Nephron (organoid): ENCODE measurements around the gene CLEC1A.

ENCODE experiments used
- H3K27ac Mint-ChIP-seq, 3 experiments: 2 replicates each; pipeline ENCODE4 v1.8.0; 2020; ENCODE audit warnings: mixed read lengths in 3 of 3, mild to moderate bottlenecking in 2 of 3, moderate library complexity in 1 of 3
- H3K27me3 Mint-ChIP-seq: 2 replicates; pipeline ENCODE4 v1.8.0; 2021; ENCODE audit warnings: low read depth, mild to moderate bottlenecking, moderate library complexity, mixed read lengths
- H3K36me3 Mint-ChIP-seq: 2 replicates; pipeline ENCODE4 v1.8.0; 2020; ENCODE audit warnings: low read depth, mixed read lengths
- H3K4me1 Mint-ChIP-seq: 2 replicates; pipeline ENCODE4 v1.8.0; 2020; ENCODE audit warnings: mixed read lengths
- H3K4me3 Mint-ChIP-seq, 3 experiments: 2 replicates each; pipeline ENCODE4 v1.8.0; 2020; ENCODE audit warnings: mild to moderate bottlenecking in 3 of 3, mixed read lengths in 3 of 3, moderate library complexity in 2 of 3
- H3K9me3 Mint-ChIP-seq: 2 replicates; pipeline ENCODE4 v1.8.0; 2020; ENCODE audit warnings: mixed read lengths
- TF ChIP-seq, protein P1 (sequence below), 3 experiments: fragments of 200-600 bp; sonication (generic); IDR thresholded peaks; one replicate each; pipeline ENCODE4 v1.5.0; 2021; ENCODE audit warnings: antibody characterized with exemption in 3 of 3; ENCODE audit not compliant: unreplicated experiment in 3 of 3

Gene CLEC1A, protein sequence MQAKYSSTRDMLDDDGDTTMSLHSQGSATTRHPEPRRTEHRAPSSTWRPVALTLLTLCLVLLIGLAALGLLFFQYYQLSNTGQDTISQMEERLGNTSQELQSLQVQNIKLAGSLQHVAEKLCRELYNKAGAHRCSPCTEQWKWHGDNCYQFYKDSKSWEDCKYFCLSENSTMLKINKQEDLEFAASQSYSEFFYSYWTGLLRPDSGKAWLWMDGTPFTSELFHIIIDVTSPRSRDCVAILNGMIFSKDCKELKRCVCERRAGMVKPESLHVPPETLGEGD

DNA sequence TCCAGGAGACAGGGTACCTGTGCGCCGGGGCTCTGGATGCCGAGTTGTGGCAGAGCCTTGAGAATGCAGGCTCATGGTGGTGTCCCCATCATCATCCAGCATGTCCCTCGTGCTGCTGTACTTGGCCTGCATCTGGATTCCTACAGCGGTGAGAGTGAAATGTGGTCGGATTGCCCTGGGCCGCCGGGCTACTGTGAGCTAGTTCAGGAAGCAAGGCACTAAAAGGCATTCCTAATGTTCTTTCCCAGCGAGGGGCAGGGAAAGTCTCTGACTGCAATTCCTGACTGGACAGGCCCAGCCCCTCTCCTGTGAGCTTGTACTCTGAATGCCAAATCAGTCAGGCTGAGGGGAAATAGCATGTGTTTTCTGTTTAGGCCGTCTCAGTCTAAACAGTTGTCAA is at the start of gene CLEC1A:
Gene CLEC1A, minus strand, starts transcription at position 195 of the 400 bp plus-strand sequence. Its CDS starts 63 bp downstream, at position 132.
- Mint-ChIP-seq H3K4me3 (peak within 1 kb of the TSS in 2 of 3 experiments; percentile 42 to 65), H3K4me1 (peaks cover 32% of the 10 kb centered on the region), H3K9me3 (peaks cover 5% of the 10 kb centered on the region), H3K36me3 (no peaks in the 10 kb centered on the region), H3K27me3 (no peaks in the 10 kb centered on the region), H3K27ac (peak within 1 kb of the TSS; percentile 67 to 95 (median 90))
- TF ChIP-seq, protein P1, sequence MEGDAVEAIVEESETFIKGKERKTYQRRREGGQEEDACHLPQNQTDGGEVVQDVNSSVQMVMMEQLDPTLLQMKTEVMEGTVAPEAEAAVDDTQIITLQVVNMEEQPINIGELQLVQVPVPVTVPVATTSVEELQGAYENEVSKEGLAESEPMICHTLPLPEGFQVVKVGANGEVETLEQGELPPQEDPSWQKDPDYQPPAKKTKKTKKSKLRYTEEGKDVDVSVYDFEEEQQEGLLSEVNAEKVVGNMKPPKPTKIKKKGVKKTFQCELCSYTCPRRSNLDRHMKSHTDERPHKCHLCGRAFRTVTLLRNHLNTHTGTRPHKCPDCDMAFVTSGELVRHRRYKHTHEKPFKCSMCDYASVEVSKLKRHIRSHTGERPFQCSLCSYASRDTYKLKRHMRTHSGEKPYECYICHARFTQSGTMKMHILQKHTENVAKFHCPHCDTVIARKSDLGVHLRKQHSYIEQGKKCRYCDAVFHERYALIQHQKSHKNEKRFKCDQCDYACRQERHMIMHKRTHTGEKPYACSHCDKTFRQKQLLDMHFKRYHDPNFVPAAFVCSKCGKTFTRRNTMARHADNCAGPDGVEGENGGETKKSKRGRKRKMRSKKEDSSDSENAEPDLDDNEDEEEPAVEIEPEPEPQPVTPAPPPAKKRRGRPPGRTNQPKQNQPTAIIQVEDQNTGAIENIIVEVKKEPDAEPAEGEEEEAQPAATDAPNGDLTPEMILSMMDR (IDR thresholded peaks at IDR 0.05; ENCODE audit: unreplicated experiment in 3 of 3), result no peak

DNA sequence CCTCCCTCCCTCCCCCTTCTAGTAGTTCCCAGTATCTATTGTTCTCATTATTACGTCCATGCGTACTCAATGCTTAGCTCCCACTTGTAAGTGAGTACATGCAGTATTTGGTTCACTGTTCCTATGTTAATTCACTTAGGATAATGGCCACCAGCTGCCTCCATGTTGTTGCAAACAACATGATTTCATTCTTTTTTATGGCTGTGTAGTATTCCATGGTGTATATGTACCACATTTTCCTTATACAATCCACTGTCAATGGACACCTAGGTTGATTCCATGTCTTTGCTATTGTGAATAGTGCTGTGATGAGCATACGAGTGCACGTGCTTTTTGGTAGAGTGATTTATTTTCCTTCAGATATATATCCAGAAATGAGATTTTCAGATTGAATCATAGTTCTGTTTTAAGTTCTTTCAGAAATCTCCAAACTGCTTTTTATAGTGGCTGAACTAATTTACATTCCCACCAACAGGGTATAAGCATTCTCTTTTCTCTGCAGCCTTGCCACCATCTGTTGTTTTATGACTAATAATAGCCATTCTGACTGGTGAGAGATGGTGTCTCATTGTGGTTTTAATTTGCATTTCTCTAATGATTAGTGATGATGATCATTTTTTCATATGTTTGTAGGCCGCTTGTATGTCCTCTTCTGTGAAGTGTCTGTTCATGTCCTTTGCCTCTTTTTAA is 49.1 kb upstream of the CLEC1A start:
- H3K36me3 Mint-ChIP-seq, result no peaks in the 10 kb centered on the region
- H3K4me1 Mint-ChIP-seq, result peaks cover under 1% of the 10 kb centered on the region
- TF ChIP-seq, protein P1 (IDR thresholded peaks at IDR 0.05; ENCODE audit: unreplicated experiment in 3 of 3), result no peak

DNA sequence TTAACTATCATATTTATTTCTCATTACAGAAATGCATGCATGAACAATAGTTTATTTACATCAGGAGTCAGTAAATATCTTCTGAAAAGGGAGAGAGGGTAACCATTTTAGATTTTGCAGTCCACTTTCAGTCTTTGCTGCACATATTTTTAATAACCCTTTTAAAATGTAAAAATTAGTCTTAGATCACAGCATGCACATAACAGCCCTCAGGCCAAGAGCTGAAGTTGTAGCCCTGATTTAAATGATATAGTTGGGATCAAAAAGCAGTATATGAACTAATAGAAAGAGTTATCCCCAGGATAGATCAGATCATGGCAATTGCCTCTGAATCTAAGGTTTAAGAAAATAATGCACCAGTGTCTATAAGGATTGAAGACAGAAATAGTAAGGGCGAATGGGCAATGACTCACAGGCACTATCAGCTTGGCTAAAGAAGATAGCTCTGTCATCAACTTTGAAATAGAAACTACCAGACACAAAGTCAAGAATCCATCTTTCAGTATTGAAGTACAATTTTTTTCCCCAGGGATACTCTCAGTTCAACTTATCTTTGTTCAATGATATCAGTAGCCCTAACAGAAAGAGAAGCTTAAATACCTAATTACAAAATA is 44.3 kb upstream of the CLEC1A start:
- no peaks in the 10 kb centered on the region for H3K4me1 Mint-ChIP-seq
- no peaks in the 10 kb centered on the region for H3K9me3 Mint-ChIP-seq
- no peak overlapping the region for H3K27ac Mint-ChIP-seq
- H3K36me3 Mint-ChIP-seq, result no peaks in the 10 kb centered on the region
- peaks cover 3% of the 10 kb centered on the region for H3K27me3 Mint-ChIP-seq
- no peak overlapping the region for H3K4me3 Mint-ChIP-seq
- TF ChIP-seq, protein P1 (IDR thresholded peaks at IDR 0.05; ENCODE audit: unreplicated experiment in 3 of 3), result no peak

More for the DNA sequence above, 49.1 kb upstream of the CLEC1A start:
- H3K27ac Mint-ChIP-seq, result no peak overlapping the region
- peaks cover 3% of the 10 kb centered on the region for H3K27me3 Mint-ChIP-seq
- H3K4me3 Mint-ChIP-seq, result no peak overlapping the region
- no peaks in the 10 kb centered on the region for H3K9me3 Mint-ChIP-seq

DNA sequence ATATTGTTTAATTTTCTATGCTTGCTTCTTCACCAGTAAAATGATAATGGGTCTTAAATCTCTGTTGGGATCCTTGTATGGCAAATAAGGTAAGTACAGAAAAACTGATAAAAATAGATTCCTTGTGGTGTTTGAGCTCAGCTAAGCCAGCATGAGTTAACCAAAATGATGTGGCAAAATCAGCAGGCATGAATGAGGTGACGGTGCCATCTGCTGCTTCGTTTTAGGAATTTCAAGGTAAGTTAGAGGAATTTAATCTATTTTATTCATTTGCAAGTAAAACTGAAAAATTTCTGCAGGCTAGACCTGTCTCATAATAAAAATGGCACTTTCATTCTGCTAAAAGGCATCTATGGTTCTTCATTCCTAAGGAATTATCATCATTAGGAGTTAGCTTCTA is 41.2 kb upstream of the CLEC1A start:
- peaks cover 3% of the 10 kb centered on the region for H3K27me3 Mint-ChIP-seq
- TF ChIP-seq, protein P1 (IDR thresholded peaks at IDR 0.05; ENCODE audit: unreplicated experiment in 3 of 3), result peak; percentile 60 to 73 (median 69)
- no peaks in the 10 kb centered on the region for H3K4me1 Mint-ChIP-seq
- no peaks in the 10 kb centered on the region for H3K9me3 Mint-ChIP-seq
- H3K4me3 Mint-ChIP-seq, result no peak overlapping the region
- peak overlapping the region in 1 of 3 experiments; percentile 36 for H3K27ac Mint-ChIP-seq
- H3K36me3 Mint-ChIP-seq, result no peaks in the 10 kb centered on the region

DNA sequence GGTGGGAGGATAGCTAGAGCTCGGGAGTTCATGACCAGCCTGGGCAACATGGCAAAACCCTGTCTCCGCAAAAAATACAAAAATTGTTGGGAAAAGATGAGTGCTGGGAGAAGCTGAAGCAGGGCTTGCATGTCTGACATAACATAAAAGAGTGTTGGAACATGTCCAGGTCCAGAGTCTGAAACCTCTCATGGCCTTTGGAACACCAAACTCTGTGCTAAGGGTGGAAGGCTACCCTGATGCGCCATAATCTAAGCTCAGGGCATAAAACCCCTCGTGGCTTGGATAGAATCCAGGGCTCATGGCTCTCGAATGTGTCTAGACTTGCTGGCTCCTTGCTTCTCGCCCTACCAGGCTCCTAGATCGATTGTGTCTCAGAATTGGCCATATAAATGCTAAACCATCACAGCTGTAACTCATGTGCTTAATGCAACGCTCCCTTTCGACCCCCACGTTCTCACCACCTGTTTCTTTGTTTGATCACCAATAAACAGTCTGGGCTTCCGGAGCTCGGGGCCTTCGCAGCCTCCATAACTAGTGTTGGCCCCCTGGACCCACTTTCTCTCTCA is 37.9 kb upstream of the CLEC1A start:
- TF ChIP-seq, protein P1 (IDR thresholded peaks at IDR 0.05; ENCODE audit: unreplicated experiment in 3 of 3), result no peak
- H3K9me3 Mint-ChIP-seq, result no peaks in the 10 kb centered on the region

More for the DNA sequence above, 37.9 kb upstream of the CLEC1A start:
- H3K4me3 Mint-ChIP-seq, result no peak overlapping the region
- no peak overlapping the region for H3K27ac Mint-ChIP-seq
- H3K4me1 Mint-ChIP-seq, result no peaks in the 10 kb centered on the region
- H3K27me3 Mint-ChIP-seq, result no peaks in the 10 kb centered on the region
- H3K36me3 Mint-ChIP-seq, result no peaks in the 10 kb centered on the region
